ACC112 (cell line): ENCODE measurements around the gene RAD51AP2.

Experiments used
- H2AFZ ChIP-seq: fragments of 200-600 bp; sonication (generic); one replicate; pipeline ENCODE4 v1.6.0; 2017; ENCODE audit warnings: antibody characterized with exemption, low read length; ENCODE audit not compliant: unreplicated experiment
- H3K27ac ChIP-seq: fragments of 200-600 bp; sonication (generic); 2 replicates; pipeline ENCODE4 v1.5.1; 2014; ENCODE audit warnings: low read depth, mild to moderate bottlenecking, antibody characterized with exemption, low read length, moderate library complexity
- H3K27me3 ChIP-seq: fragments of 200-600 bp; sonication (generic); 2 replicates; pipeline ENCODE4 v1.6.1; 2014; ENCODE audit warnings: mild to moderate bottlenecking, antibody characterized with exemption, low read length, moderate library complexity, mixed read lengths; ENCODE audit not compliant: insufficient read depth
- H3K36me3 ChIP-seq: fragments of 200-600 bp; sonication (generic); 2 replicates; pipeline ENCODE4 v1.6.1; 2016; ENCODE audit warnings: mild to moderate bottlenecking, antibody characterized with exemption, low read length, moderate library complexity, mixed read lengths; ENCODE audit not compliant: insufficient read depth
- H3K4me1 ChIP-seq: fragments of 200-600 bp; sonication (generic); one replicate; pipeline ENCODE4 v1.6.1; 2016; ENCODE audit warnings: low read length, mixed read lengths; ENCODE audit not compliant: insufficient read depth, unreplicated experiment, control insufficient read depth
- H3K4me3 ChIP-seq: fragments of 200-600 bp; sonication (generic); 2 replicates; pipeline ENCODE4 v1.5.1; 2014; ENCODE audit warnings: mild to moderate bottlenecking, low read depth, low read length
- H3K79me2 ChIP-seq: fragments of 200-600 bp; sonication (generic); one replicate; pipeline ENCODE4 v1.6.0; 2016; ENCODE audit warnings: low read length; ENCODE audit not compliant: control insufficient read depth, unreplicated experiment, insufficient read depth

The RAD51AP2 gene

GRCh38 chr2:17538022-17538843 lies 20.0 kb upstream of the RAD51AP2 start:
- no peaks in the 10 kb centered on the region for H3K79me2 ChIP-seq
- H3K36me3 ChIP-seq: no peaks in the 10 kb centered on the region
- H3K27ac ChIP-seq: no peak overlapping the region
- H3K27me3 ChIP-seq: peaks cover 80% of the 10 kb centered on the region
- no peaks in the 10 kb centered on the region for H3K4me1 ChIP-seq
- H3K4me3 ChIP-seq: peak overlapping the region; percentile 95
- peak overlapping the region; percentile 95 for H2AFZ ChIP-seq

GRCh38 chr2:17536416-17536815 lies 18.2 kb upstream of the RAD51AP2 start:
- H3K36me3 ChIP-seq: no peaks in the 10 kb centered on the region
- no peaks in the 10 kb centered on the region for H3K79me2 ChIP-seq
- no peak overlapping the region for H3K4me3 ChIP-seq
- no peaks in the 10 kb centered on the region for H3K4me1 ChIP-seq
- H3K27ac ChIP-seq: no peak overlapping the region
- H3K27me3 ChIP-seq: peaks cover 71% of the 10 kb centered on the region
- H2AFZ ChIP-seq: no peak overlapping the region

GRCh38 chr2:17533546-17533945 lies 15.3 kb upstream of the RAD51AP2 start:
- Histone ChIP-seq H3K27ac (no peak overlapping the region), H3K4me1 (no peaks in the 10 kb centered on the region), H3K36me3 (no peaks in the 10 kb centered on the region), H3K4me3 (no peak overlapping the region), H3K27me3 (peaks cover 44% of the 10 kb centered on the region), H3K79me2 (no peaks in the 10 kb centered on the region), H2AFZ (no peak overlapping the region)

- Histone ChIP-seq H3K4me1 (no peaks in the 10 kb centered on the region), H3K27ac (no peak overlapping the region), H3K36me3 (no peaks in the 10 kb centered on the region), H3K27me3 (peaks cover 37% of the 10 kb centered on the region), H3K4me3 (no peak overlapping the region), H3K79me2 (no peaks in the 10 kb centered on the region), H2AFZ (no peak overlapping the region)
These were observed 11.5 kb upstream of the RAD51AP2 start for GRCh38 chr2:17529771-17530170.

GRCh38 chr2:17522303-17522702 lies 4.1 kb upstream of the RAD51AP2 start:
- H3K27ac ChIP-seq: no peak overlapping the region
- no peaks in the 10 kb centered on the region for H3K79me2 ChIP-seq
- H3K4me3 ChIP-seq: no peak overlapping the region
- no peak overlapping the region for H2AFZ ChIP-seq
- H3K27me3 ChIP-seq: peaks cover 44% of the 10 kb centered on the region
- no peaks in the 10 kb centered on the region for H3K4me1 ChIP-seq
- no peaks in the 10 kb centered on the region for H3K36me3 ChIP-seq

- Histone ChIP-seq H3K4me3 (no peak overlapping the region), H3K4me1 (no peaks in the 10 kb centered on the region), H3K79me2 (no peaks in the 10 kb centered on the region)
These were observed 3.4 kb upstream of the RAD51AP2 start for GRCh38 chr2:17521621-17522020.

GRCh38 chr2:17520761-17521160 lies 2.5 kb upstream of the RAD51AP2 start:
- H2AFZ ChIP-seq: no peak overlapping the region
- H3K36me3 ChIP-seq: no peaks in the 10 kb centered on the region
- H3K27me3 ChIP-seq: peaks cover 40% of the 10 kb centered on the region
- no peak overlapping the region for H3K4me3 ChIP-seq
- no peaks in the 10 kb centered on the region for H3K4me1 ChIP-seq
- no peak overlapping the region for H3K27ac ChIP-seq
- H3K79me2 ChIP-seq: no peaks in the 10 kb centered on the region

More at GRCh38 chr2:17521621-17522020, 3.4 kb upstream of the RAD51AP2 start:
- Histone ChIP-seq H3K27me3 (peaks cover 39% of the 10 kb centered on the region), H2AFZ (no peak overlapping the region), H3K36me3 (no peaks in the 10 kb centered on the region), H3K27ac (no peak overlapping the region)

- Histone ChIP-seq H3K36me3 (no peaks in the 10 kb centered on the region), H3K79me2 (no peaks in the 10 kb centered on the region), H3K27ac (no peak overlapping the region), H2AFZ (no peak overlapping the region), H3K4me3 (no peak overlapping the region), H3K27me3 (peaks cover 32% of the 10 kb centered on the region), H3K4me1 (no peaks in the 10 kb centered on the region)
These were observed 1.2 kb upstream of the RAD51AP2 start for GRCh38 chr2:17519486-17519885.

GRCh38 chr2:17517481-17518211 lies 594 bp downstream of the RAD51AP2 start:
- Histone ChIP-seq H3K27ac (no peak overlapping the region), H3K4me1 (no peaks in the 10 kb centered on the region), H2AFZ (peak overlapping the region; percentile 54), H3K27me3 (peaks cover 26% of the 10 kb centered on the region), H3K79me2 (no peaks in the 10 kb centered on the region), H3K36me3 (no peaks in the 10 kb centered on the region), H3K4me3 (peak overlapping the region; percentile 75)

GRCh38 chr2:17515652-17516051 lies 2.6 kb downstream of the RAD51AP2 start:
- Histone ChIP-seq H2AFZ (no peak overlapping the region), H3K27ac (no peak overlapping the region), H3K4me1 (no peaks in the 10 kb centered on the region)

More at GRCh38 chr2:17515652-17516051, 2.6 kb downstream of the RAD51AP2 start:
- H3K27me3 ChIP-seq: peaks cover 12% of the 10 kb centered on the region
- no peaks in the 10 kb centered on the region for H3K79me2 ChIP-seq
- H3K4me3 ChIP-seq: no peak overlapping the region
- H3K36me3 ChIP-seq: no peaks in the 10 kb centered on the region
